ENCODE measurements around the gene CMTM8.

DNA sequence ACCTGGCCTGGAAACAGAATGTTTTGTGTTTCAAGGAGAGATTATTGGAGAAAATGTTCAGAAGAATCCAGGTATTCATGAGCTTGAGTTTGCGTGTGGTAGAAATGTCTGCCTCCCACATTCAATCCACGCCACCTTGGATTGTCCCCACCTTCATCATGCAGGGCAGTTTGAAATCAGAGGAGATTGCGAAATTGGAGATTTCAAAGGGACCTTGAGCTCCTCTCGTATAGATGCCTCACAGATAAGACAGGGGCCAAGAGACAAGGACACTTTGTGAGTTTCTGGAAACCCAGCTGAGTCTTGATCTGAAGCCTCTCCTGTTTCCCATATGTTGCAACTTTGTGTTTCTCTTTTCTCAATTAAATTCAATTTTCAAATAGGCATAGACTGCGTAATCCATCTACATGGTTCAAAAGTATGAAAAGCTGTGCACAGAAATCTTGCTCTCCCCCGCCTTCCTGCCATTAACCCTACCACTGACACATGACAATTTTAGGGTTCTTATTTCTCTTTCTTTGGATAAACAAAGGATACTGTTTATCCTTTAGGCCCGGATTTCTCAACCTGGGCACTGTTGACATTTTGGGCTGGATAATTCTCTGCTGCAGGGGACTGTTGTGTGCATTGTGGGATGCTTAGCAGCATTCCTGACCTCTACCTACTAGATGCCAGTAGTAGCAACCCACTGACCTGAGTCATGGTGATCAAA is 53.8 kb downstream of the CMTM8 start:
- TF ChIP-seq, protein P1, sequence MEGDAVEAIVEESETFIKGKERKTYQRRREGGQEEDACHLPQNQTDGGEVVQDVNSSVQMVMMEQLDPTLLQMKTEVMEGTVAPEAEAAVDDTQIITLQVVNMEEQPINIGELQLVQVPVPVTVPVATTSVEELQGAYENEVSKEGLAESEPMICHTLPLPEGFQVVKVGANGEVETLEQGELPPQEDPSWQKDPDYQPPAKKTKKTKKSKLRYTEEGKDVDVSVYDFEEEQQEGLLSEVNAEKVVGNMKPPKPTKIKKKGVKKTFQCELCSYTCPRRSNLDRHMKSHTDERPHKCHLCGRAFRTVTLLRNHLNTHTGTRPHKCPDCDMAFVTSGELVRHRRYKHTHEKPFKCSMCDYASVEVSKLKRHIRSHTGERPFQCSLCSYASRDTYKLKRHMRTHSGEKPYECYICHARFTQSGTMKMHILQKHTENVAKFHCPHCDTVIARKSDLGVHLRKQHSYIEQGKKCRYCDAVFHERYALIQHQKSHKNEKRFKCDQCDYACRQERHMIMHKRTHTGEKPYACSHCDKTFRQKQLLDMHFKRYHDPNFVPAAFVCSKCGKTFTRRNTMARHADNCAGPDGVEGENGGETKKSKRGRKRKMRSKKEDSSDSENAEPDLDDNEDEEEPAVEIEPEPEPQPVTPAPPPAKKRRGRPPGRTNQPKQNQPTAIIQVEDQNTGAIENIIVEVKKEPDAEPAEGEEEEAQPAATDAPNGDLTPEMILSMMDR (IDR thresholded peaks at IDR 0.05; ENCODE audit: low read depth, low read length, poor library complexity, severe bottlenecking), result no peak
- no peak for TF ChIP-seq EZH2phosphoT487 (IDR thresholded peaks at IDR 0.05; ENCODE audit: borderline replicate concordance, low read length)
